ENCODE results near the gene PIR.

DNA sequence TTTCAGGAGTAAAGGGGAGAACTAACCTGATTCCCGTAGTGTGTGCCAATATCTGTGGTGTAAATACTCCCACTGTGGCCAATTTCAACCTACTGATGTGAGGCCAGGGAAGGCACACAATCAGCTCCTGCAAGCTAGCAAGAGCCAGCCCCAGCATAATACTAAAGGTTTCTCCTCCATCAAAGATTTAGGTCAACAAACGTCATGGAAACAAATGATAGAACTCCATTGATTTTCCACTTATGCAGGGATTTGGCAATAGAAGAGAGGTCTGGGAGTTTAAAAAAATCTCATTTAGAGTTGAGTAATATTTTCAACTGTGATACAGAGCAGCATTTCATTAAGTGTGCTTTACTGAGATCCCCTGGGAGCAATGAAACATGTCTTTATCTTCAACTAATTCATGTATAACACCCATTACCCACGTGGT is 93.2 kb downstream of the PIR start:
- TF ChIP-seq, protein P1, sequence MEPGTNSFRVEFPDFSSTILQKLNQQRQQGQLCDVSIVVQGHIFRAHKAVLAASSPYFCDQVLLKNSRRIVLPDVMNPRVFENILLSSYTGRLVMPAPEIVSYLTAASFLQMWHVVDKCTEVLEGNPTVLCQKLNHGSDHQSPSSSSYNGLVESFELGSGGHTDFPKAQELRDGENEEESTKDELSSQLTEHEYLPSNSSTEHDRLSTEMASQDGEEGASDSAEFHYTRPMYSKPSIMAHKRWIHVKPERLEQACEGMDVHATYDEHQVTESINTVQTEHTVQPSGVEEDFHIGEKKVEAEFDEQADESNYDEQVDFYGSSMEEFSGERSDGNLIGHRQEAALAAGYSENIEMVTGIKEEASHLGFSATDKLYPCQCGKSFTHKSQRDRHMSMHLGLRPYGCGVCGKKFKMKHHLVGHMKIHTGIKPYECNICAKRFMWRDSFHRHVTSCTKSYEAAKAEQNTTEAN (CRISPR knock-in tag; IDR thresholded peaks at IDR 0.05): no peak
- TF ChIP-seq NFIC (IDR thresholded peaks at IDR 0.05) (no peak), BCOR (IDR thresholded peaks at IDR 0.05) (no peak), CHD1 (IDR thresholded peaks at IDR 0.05; ENCODE audit: low read length) (no peak), FOXJ2 (tag; IDR thresholded peaks at IDR 0.05) (no peak), JUN (IDR thresholded peaks at IDR 0.05; ENCODE audit: borderline replicate concordance, low read depth, low read length) (no peak), JUN (CRISPR knock-in tag; IDR thresholded peaks at IDR 0.05; ENCODE audit: borderline replicate concordance) (no peak), NCOA1 (IDR thresholded peaks at IDR 0.05; ENCODE audit: low read depth) (no peak), KAT2B (IDR thresholded peaks at IDR 0.05; ENCODE audit: low read depth, low read length) (no peak), TAF1 (IDR thresholded peaks at IDR 0.05; ENCODE audit: control insufficient read depth, extremely low read depth, insufficient read depth, low read length, severe bottlenecking) (no peak), EGR1 (conservative IDR thresholded peaks at IDR 0.05) (no peak), ZNF311 (CRISPR knock-in tag; IDR thresholded peaks at IDR 0.05) (no peak)
- TF ChIP-seq, protein P2, sequence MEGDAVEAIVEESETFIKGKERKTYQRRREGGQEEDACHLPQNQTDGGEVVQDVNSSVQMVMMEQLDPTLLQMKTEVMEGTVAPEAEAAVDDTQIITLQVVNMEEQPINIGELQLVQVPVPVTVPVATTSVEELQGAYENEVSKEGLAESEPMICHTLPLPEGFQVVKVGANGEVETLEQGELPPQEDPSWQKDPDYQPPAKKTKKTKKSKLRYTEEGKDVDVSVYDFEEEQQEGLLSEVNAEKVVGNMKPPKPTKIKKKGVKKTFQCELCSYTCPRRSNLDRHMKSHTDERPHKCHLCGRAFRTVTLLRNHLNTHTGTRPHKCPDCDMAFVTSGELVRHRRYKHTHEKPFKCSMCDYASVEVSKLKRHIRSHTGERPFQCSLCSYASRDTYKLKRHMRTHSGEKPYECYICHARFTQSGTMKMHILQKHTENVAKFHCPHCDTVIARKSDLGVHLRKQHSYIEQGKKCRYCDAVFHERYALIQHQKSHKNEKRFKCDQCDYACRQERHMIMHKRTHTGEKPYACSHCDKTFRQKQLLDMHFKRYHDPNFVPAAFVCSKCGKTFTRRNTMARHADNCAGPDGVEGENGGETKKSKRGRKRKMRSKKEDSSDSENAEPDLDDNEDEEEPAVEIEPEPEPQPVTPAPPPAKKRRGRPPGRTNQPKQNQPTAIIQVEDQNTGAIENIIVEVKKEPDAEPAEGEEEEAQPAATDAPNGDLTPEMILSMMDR (IDR thresholded peaks at IDR 0.05 in 2 of 3, conservative IDR thresholded peaks at IDR 0.05 in 1 of 3; ENCODE audit: insufficient read depth in 2 of 3, low read depth in 1 of 3, low read length in 3 of 3): no peak
- TF ChIP-seq, protein P3, sequence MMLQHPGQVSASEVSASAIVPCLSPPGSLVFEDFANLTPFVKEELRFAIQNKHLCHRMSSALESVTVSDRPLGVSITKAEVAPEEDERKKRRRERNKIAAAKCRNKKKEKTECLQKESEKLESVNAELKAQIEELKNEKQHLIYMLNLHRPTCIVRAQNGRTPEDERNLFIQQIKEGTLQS (IDR thresholded peaks at IDR 0.05): no peak
- TF ChIP-seq, protein P3 (CRISPR knock-in tag; conservative IDR thresholded peaks at IDR 0.05): no peak
- TF ChIP-seq, protein P4, sequence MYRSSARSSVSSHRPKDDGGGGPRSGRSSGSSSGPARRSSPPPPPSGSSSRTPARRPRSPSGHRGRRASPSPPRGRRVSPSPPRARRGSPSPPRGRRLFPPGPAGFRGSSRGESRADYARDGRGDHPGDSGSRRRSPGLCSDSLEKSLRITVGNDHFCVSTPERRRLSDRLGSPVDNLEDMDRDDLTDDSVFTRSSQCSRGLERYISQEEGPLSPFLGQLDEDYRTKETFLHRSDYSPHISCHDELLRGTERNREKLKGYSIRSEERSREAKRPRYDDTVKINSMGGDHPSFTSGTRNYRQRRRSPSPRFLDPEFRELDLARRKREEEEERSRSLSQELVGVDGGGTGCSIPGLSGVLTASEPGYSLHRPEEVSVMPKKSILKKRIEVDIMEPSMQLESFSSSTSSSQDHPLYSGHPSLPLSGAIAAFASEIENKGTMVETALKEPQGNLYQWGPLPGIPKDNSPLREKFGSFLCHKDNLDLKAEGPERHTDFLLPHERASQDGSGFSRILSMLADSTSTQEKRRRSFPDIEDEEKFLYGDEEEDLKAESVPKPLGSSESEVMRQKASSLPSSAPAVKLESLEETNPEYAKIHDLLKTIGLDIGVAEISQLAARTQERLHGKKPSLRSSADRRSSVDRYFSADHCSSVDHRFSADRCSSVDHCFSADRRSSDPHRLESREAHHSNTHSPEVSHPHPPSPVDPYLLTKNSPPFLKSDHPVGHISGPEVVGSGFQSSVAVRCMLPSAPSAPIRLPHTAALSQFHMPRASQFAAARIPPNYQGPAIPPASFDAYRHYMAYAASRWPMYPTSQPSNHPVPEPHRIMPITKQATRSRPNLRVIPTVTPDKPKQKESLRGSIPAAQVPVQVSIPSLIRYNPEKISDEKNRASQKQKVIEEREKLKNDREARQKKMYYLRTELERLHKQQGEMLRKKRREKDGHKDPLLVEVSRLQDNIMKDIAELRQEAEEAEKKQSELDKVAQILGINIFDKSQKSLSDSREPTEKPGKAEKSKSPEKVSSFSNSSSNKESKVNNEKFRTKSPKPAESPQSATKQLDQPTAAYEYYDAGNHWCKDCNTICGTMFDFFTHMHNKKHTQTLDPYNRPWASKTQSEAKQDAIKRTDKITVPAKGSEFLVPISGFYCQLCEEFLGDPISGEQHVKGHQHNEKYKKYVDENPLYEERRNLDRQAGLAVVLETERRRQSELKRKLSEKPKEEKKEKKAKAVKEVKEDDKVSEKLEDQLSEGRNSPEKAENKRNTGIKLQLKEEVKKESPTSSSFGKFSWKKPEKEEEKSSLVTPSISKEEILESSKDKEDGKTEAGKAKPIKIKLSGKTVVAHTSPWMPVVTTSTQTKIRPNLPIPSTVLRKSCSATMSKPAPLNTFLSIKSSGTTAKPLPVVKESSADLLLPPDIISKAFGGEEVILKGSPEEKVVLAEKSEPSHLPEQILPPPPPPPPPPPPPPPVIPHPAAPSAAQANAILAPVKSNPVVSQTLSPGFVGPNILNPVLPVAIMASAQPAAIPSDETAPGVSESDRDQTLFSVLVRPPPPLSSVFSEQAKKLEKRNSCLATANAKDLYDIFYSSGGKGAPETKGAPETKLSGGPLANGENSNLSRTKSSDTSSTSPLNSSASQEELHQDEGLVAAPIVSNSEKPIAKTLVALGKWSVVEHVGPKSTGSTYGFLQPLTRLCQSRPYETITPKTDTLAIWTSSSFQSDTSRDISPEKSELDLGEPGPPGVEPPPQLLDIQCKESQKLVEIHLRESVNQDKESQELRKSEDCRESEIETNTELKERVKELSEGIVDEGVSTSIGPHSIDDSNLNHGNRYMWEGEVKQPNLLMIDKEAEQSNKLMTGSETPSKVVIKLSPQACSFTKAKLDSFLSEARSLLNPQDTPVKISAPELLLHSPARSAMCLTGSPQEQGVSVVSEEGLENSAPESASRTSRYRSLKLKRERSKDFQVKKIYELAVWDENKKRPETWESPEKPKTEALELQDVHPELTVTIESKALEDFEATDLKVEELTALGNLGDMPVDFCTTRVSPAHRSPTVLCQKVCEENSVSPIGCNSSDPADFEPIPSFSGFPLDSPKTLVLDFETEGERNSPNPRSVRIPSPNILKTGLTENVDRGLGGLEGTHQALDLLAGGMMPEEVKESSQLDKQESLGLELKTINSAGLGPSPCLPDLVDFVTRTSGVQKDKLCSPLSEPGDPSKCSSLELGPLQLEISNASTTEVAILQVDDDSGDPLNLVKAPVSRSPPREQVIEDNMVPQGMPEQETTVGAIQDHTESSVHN (IDR thresholded peaks at IDR 0.05; ENCODE audit: borderline replicate concordance in 1 of 2, low read depth in 1 of 2): no peak
